GM21723 (cell line): ENCODE results near the gene KCNJ14.
"Not testable (repeated sequence)": the region's sequence is repeated elsewhere in the genome, so short reads cannot be mapped to it uniquely, and the experiment has no call there.

Experiments used
- ATAC-seq: cut with Tn5 transposase; IDR thresholded peaks from one replicate; pipeline ENCODE4 v1.9.1; 2021; ENCODE audit warnings: mild to moderate bottlenecking, moderate library complexity; ENCODE audit not compliant: unreplicated experiment

KCNJ14 gene

DNA sequence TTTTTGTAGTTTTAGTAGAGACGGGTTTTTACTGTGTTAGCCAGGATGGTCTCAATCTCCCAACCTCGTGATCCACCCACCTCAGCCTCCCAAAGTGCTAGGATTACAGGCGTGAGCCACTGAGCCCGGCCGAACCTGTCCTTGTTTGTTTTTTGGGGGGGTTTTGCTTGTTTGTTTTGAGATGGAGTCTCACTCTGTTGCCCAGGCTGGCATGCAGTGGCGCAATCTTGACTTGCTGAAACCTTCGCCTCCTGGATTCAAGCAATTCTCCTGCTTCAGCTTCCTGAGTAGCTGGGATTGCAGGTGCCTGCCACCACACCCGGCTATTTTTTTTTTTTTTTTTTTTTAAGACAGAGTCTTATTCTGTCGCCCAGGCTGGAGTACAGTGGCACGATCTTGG, 31.3 kb downstream of the KCNJ14 start:
- ATAC-seq = not testable (repeated sequence)

DNA sequence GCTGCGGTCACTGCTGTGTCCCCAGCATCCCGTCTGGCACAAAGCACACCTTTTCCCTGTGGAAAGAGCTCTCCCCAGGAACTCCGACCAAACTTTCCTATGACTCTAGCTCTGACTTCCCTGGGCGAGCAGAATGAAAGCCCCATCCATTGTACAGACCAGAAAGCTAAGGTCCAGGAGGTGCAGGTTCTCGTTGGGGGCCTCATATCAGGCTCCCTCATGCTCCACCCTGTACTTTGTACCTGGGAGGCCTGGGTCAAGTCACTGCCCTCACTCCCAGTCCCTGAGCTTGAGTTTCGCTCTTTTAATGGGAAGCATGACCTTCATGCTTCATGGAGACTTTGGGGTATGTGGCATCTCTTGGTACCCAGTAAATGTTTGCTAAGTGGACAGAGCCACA, 32.2 kb downstream of the KCNJ14 start:
- ATAC-seq = no peak

DNA sequence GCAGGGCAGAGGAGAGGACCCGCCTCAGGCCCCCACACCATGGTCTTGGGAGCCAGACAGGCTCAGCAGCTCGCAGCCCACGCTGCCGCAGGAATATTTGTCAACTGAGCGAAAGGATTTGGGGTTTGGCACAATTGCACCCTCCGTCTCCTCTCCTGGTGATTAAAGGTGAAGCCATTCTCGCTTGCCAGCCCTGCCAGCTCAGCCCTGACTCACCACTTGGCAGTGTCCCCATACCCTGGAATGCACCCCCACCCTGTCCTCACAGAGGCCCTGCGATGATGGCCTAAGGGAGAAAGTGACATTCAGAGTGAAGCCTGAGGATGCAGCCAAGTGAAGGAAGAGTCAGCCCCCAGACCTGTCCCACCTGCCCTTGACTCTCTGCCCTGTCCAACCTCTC, 32.6 kb downstream of the KCNJ14 start:
- no peak for ATAC-seq

DNA sequence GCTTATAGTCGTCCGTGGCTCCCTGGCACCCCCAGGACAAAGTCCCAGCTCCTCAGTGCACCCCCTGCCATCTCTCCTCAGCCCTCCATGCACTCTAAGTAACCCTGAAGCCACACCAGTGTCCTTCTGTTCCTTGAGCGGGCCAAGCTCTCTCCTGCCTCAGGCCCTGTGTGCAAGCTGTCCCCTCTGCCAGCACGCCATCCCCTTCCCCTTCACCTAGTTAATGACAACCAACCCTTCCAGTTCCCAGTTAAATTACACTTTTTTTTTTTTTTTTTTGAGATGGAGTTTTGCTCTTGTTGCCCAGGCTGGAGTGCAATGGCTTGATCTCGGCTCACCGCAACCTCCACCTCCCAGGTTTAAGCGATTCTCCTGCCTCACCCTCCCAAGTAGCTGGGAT, 33.1 kb downstream of the KCNJ14 start:
- ATAC-seq = not testable (repeated sequence)

DNA sequence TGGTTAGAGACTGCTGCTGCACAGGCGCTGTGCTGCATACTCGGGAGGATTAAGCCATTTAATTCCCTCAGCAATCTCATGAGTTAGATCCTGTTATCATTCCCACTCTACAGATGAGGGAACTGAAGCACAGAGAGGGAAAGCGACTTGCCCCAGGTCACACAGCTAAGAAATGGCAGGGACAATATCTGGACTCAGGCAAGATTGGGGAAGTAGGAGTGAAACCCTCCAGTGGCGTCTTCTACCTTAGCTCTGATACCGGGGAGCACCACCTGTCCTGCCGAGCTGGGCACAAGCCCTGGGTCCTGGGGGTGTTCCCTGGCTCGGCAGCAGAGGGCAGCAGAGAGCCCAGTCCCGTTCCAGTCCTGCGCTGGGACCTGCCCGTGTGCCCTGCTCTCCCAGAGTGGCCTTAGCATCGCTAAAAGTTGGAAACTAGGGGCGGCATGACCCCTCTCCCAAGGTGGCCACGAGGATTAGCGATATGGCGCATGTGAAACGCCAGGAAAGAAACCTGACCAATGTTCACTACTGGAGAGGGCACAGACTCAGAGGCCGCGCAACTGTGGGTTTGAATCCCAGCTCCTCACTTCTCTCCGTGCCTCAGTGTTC, 34.3 kb downstream of the KCNJ14 start:
- ATAC-seq = no peak

DNA sequence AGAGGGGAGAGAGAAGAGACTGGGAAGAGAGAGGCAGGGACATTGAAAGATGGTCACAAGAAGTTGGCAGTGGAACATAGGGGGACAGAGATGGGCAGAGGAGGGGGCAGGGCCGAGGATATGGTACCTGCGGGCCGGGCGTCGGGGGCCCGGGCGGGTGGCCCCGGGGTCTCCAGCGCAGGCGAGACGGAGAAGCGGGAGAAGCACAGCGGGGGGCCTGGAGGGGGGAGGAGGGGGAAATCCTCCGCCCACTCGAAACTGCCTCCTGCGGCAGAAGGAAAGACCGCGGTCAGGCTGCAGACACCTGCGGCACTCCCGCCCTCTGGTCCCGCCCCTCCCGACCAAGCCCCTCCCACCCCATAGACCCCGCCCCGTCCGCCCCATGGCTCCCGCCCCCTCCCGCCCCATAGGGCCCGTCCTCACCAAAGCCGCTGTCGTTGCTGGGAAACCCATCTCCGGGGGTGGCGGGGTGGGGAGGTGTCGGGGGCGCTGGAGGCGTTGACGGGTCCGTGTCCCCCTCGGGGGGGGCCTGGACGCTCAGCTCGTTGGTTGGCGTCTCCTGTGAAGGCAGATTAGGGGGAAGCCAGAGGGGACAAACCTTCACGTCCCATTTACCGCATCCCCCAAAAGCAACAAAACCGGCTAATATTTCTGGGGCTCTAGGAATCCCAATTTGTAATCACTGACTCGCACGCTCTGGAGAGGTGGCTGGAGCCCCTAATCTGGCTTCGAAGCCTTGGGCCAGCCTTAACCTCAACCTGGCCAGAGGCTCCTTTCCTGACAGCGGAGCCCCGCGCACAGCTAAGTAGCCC, 35.8 kb downstream of the KCNJ14 start:
- ATAC-seq = no peak

DNA sequence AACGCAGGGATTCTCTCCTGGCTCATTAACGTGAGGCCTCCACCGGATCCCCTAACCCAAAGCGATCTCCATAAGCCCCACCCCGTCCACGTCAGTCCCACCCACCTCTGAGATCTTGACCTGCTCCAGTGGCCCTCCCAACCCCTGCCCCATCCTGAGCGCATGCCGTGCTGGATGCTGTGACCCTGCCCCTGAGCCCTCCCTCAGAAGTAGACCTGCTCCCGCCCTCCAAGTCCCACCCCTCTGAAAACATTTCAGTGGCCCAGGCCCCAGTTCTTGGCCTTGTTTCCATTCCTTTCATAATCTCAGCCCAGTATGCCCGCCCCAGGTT, 36.4 kb downstream of the KCNJ14 start:
- ATAC-seq = no peak

DNA sequence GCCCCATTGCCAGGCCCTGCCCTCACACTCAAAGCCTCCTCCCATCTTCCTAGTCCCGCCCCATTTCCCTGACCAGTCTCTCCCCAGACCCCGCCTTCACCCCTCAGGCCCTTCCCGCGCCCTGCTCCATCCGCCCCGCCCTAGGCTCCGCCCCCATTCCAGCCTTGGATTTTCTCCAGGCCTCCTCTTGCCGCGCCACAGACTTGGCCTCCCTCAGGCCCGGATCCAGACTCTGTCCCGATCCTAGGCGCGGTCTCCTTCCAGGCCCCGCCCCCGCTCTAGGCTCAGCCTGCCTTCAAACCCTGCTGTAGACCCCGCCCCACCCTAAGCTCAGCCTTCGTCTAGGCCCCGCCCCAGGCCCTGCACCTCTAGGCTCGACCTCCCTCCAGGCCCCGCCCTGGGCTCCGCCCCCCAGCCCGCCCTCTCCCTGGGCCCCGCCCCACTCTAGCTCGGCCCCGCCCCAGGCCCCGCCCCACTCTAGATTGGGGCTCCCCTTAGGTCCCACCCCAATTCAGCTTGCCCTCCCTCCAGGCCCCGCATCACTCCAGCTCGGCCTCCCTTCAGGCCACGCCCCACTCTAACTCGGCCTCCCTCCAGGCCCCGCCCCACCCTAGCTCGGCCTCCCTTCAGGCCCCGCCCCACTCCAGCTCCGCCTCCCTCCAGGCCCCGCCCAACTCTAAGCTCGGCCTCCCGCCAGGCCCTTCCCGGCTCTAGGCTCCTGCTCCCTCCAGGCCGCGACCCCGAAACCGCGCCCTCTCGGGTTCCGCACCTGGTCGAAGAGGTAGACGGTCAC, 37.7 kb downstream of the KCNJ14 start:
- peak; percentile 74 for ATAC-seq

DNA sequence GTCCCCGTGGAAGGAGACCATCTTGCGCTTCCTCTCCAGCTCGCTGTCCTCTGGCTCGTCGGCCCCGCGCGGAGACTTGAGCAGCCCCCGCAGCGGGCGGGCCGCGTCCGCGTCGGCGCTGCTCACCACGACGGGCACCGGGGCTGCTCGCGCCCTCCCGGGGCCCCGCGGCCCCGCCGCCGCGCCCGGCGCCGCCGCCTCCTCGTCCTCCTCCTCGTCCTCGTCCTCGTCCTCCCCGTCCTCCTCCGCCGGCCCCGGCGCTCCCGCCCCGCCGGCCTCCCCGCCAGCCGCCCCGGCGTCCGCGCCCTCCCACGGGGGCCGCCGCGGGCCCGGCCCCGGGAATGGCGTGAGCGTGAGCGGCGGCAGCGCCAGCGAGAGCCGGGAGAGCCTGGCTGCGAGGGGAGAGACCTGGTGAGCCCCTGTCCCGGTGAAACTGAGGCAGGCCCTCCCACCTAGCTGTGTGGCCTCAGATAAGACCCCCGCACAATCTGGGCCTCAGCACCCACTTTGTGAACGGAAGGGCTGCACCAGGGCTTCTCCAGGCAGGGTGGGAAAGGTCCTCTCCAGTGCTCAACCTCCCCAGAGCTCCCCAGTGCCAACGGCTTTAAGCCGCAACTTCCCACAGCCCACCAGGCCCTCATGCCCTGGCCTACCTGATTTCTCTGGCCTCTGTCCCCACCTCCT, 38.5 kb downstream of the KCNJ14 start:
- ATAC-seq = peak; percentile 20

DNA sequence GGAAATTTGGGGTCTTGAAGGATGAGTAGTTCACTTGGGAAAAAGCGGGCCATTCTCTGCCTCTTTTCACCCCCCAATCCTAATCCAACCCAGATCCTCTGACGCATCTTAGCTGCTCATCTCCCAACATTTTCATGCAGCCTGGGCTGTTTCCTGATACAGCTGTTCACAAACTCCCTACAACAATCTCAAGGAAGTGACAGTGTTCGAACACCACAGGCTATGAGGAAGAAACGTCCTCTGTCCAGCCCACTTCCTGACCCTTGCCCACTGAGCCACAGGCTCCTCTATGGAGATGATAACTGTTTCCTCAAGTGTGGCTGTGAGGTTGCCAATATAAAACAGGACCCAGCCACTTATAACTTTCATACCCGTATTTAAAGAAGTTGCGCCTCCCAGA, 40.0 kb downstream of the KCNJ14 start:
- ATAC-seq = no peak

DNA sequence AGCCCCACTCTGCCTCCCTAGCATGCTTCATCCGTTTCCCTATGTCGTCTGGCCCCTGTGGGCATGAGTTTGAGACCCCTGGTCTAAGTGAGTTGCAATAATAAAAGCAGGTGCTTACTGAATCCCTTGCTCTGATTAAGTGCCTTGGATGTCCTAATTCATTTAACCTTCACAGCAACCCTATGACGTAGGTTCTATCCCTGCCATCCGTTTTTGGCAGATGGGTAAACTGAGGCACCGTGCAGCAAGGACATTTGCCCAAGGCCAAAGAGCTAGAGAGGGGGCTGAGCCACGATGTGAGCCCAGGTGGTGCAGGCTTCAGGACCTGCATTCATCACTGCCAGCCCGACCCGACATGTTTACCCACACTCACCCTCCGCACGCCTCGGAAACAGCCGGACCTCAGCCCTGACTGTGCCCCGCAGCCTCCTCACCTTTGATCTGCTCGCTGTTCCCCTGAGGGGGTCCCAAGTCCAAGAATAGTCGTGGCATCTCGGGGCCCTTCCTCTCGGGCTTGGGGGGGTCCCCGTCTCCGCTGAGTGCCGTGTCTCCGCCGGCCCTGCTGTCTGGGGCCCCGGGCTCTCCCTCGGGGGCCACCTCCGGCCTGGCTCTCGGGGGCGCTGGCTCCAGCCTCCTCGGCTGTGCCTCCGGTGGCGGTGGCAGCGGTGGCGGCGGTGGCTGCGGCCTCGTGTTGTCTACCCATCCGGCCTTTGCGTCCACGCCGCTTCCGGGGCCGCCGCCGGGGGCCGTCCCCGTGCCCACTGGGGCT, 41.8 kb downstream of the KCNJ14 start:
- no peak for ATAC-seq

DNA sequence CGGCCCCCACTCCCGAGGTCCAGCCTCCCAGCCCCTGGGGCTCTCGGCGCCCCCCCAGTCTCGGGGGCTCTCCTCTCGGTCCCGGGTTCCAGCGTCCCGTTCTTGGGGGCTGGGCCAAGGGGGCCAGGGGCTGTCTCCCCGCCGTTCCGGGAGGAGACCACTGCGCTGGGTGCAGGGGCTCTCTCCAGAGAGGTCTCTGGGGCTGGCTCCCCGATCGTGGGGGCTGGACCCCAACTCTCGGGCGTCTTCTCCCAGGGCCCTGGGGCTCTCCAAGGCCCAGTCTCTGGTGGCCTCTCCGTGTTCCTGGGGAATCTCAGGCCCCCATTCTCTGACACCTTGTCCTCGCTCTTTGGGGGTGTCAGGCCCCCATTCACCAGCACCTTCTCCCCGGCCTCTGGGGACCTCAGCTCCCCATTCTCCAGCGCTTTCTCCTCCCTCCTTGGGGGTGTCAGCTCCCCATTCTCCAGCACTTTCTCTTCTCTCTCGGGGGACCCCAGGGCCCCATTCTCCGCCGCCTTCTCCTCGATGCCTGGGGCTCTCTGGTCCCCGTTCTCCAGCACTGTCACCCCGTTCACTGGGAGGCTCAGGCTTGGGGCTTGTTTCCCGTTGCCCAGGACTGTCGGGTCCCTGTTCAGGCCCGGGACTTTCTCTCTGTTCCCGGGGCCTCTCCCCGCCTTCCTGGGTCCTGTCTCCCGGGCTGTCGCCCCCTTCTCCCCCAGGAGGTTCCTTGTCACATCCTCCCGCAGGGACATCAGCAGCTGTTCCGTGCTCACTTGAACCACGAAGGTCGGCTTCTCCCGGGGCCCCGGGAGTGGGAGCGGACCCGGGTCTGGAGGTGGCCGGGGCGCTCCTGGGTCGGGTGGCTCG, 42.6 kb downstream of the KCNJ14 start:
- ATAC-seq = no peak

DNA sequence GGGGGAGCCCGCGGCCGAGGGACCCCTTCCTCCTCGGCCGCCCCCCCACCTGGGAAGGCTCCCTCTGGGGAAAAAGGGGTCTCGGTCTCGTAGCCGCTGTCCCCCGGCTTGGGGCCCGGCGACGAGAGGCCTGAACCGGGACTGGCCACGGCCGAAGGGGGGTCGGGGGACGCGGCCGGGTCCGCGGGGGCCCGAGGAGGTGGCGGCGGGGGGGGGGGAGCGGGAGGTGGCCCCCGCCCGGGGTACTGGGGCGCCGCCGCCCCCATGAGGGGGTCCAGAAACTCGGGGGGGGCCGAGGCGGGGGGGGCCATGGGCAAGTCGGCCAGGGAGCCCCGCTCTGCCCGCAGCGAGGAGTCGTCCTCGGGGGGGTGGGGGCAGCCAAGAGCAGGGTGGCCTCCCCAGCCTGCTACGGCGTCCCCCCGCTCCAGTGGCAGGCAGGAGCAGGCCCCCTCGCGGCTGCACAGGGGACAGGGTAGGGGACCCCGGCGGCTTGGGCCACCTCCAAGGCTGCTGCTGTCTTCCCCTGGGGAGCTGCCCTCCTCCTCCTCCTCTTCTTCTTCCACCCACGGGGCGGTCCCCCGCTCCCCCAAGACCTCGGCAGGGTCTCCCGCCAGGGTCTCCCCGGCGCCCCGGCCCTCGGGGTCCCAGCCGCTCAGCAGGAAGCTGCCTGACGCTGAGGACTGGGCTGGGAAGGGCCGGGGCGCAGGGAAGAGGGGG, 43.4 kb downstream of the KCNJ14 start:
- ATAC-seq = no peak

DNA sequence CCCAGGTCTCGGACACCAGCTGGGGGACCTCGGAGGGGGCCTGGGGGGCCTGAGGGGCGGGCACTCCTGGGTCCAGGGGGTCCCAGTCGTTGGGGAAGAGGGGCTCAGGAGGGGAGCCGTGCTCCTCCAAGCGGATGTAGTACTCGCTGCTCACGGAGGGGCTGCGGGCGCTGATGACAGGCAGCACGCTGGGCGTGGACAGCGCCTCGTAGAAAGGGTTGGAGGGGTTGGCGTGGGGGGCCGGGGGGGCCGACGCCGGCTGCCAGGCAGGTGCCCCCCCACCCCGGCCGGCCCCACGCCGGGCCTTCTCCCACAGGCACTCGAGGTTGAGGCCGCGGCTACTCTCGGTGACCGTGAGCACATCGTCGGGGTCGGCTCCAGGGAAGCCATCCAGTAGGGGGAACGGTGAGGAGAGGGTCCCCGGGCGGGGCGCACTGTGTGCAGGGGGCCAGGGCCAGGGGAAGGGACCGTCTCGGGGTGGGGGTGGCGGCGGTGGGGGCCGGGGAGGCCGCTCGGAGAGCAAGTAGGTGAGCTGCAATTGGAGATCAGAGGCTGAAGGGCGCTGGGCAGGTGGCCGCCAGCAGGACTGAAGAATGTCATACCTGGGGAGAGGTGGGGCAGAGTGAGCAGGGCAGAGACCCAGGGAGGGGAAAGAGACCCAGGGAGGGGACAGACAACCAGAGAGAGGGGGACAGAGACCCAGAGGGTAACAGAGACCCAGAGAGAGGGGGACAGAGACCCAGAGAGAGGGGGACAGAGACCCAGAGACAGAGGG, 44.1 kb downstream of the KCNJ14 start:
- ATAC-seq = no peak

DNA sequence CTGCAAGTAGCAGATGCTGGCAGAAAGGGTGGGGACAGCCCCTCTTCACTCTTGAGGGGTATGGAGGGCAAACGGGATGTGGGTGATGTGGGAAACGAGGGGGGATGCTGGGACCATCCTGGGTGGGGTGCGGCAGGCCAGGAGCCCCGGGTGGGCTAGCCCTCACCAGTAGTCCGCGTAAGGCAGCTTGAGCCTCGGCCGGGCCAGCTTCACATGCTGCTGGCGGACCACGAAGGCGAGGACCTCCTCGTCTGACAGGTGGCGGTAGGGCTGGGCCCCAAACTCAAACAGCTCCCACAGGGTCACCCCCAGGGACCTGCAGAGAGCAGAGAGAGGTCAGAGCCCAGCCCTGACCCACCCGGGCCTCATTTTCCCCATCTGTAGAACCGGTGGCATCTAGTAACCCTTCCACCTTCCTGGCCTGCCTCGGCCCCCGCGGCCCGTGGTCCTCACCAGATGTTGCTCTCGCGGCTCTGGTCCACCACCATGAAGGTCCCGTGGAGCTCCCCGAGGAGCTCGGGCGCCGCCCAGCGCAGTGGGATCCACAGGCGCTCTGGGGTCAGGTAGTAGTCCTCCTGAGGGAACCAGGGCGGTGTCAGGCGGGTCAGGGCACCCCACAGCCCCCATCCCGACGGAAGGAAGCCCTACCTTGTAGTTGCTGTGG, 45.6 kb downstream of the KCNJ14 start:
- ATAC-seq = no peak

DNA sequence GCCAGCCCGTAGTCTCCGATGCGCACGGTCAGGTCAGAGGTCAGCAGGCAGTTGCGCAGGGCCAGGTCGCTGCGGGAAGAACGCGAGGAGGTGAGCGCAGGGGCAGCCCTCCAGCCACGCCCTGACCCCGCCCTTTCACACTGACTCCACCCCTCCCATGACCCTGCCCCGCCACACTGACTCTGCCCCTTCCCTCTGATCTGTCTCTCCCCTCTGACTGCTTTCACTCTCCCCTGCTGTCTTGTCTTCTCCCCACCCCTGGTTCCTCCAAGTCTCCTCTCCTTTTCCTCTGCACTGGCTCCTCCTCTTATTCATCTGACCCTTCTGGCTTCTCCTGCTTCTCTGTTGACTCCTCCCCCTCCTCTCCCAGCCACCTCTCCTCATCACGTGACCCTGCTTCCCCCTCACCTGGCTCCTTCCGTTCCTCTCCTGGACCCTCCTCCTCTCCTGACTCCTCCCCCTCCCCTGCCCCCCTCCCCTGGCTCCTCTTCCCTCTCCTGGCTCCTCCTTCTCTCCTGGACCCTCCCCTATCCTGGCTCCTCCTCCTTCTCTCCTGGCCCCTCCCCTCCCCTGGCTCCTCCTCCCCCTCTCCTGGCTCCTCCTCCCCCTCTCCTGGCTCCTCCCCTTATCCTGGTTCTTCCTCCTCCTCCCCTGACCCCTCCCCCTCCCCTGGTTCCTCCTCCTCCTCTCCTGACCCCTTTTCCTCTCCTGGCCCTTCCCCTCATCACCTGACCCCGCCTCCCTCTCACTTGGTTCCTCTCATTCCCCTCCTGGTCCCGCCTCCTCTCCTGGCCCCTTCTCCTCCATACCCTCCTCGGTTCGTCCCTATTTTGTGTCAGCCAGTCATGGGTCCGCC, 46.3 kb downstream of the KCNJ14 start:
- ATAC-seq = no peak
